Measurements from ENCODE around the gene C5AR1.
A peak's percentile ranks its signal among the peaks of the same experiment; 100 is the strongest.

Gene C5AR1

GRCh38 chr19:47348819-47349795 is 39.4 kb downstream of the C5AR1 start, which contains the start of gene DHX34:
Gene DHX34, plus strand, starts transcription at chr19:47349315. Its CDS starts 3,716 bp downstream, at chr19:47353031.
- Histone ChIP-seq H3F3A (ENCODE audit: control insufficient read depth, insufficient read depth) (0 out of 2 replicates have a peak, but pooled peaks cover 1% of the 10 kb centered on the region), H3K9me3 (ENCODE audit: control insufficient read depth, insufficient read depth, low read length) (no peaks in the 10 kb centered on the region), H3K9me2 (replicated peaks; ENCODE audit: control insufficient read depth, low read length) (no peaks in the 10 kb centered on the region), H3K4me2 (ENCODE audit: low read length) (peak within 1 kb of the TSS; percentile 94), H3K4me3 (ENCODE audit: low read length) (peak within 1 kb of the TSS; percentile 93), H3K27ac (ENCODE audit: low read depth, low read length) (peak within 1 kb of the TSS; percentile 62), H3K36me3 (ENCODE audit: control insufficient read depth, low read length) (peaks cover 37% of the 10 kb centered on the region), H3K4me1 (ENCODE audit: control insufficient read depth, low read length) (peaks cover 54% of the 10 kb centered on the region), H3K79me2 (ENCODE audit: control insufficient read depth, low read length) (peaks cover 50% of the 10 kb centered on the region), H3K27me3 (ENCODE audit: control insufficient read depth, low read length) (no peaks in the 10 kb centered on the region), H4K20me1 (ENCODE audit: control insufficient read depth, insufficient read depth, low read depth, low read length) (no peaks in the 10 kb centered on the region)
- no peak for TF ChIP-seq EZH2phosphoT487 (IDR thresholded peaks at IDR 0.05; ENCODE audit: borderline replicate concordance, low read length)
- TF ChIP-seq CTCF (IDR thresholded peaks at IDR 0.05; ENCODE audit: low read depth, low read length, poor library complexity, severe bottlenecking): peak; percentile 95

- Histone ChIP-seq H4K20me1 (ENCODE audit: control insufficient read depth, insufficient read depth, low read depth, low read length) (no peaks in the 10 kb centered on the region), H3F3A (ENCODE audit: control insufficient read depth, insufficient read depth) (no peaks in the 10 kb centered on the region), H3K4me1 (ENCODE audit: control insufficient read depth, low read length) (peaks cover 54% of the 10 kb centered on the region), H3K4me3 (ENCODE audit: low read length) (peak overlapping the region; percentile 93), H3K9me2 (replicated peaks; ENCODE audit: control insufficient read depth, low read length) (no peaks in the 10 kb centered on the region), H3K27ac (ENCODE audit: low read depth, low read length) (peak overlapping the region; percentile 17; the same call in 1 of the 2 replicates), H3K36me3 (ENCODE audit: control insufficient read depth, low read length) (peaks cover 50% of the 10 kb centered on the region), H3K4me2 (ENCODE audit: low read length) (peak overlapping the region; percentile 94), H3K79me2 (ENCODE audit: control insufficient read depth, low read length) (peaks cover 62% of the 10 kb centered on the region), H3K9me3 (ENCODE audit: control insufficient read depth, insufficient read depth, low read length) (no peaks in the 10 kb centered on the region), H3K27me3 (ENCODE audit: control insufficient read depth, low read length) (no peaks in the 10 kb centered on the region)
- TF ChIP-seq EZH2phosphoT487 (IDR thresholded peaks at IDR 0.05; ENCODE audit: borderline replicate concordance, low read length) (no peak), CTCF (IDR thresholded peaks at IDR 0.05; ENCODE audit: low read depth, low read length, poor library complexity, severe bottlenecking) (no peak)
Observed at GRCh38 chr19:47350630-47351029, 41.0 kb downstream of the C5AR1 start.

GRCh38 chr19:47351548-47351947 is 41.9 kb downstream of the C5AR1 start:
- no peaks in the 10 kb centered on the region for H3K9me2 ChIP-seq (replicated peaks; ENCODE audit: control insufficient read depth, low read length)
- H4K20me1 ChIP-seq (ENCODE audit: control insufficient read depth, insufficient read depth, low read depth, low read length): no peaks in the 10 kb centered on the region
- peaks cover 48% of the 10 kb centered on the region for H3K4me1 ChIP-seq (ENCODE audit: control insufficient read depth, low read length)
- no peaks in the 10 kb centered on the region for H3F3A ChIP-seq (ENCODE audit: control insufficient read depth, insufficient read depth)
- H3K27me3 ChIP-seq (ENCODE audit: control insufficient read depth, low read length): no peaks in the 10 kb centered on the region
- peak overlapping the region; percentile 32 for H3K4me3 ChIP-seq (ENCODE audit: low read length)
- H3K36me3 ChIP-seq (ENCODE audit: control insufficient read depth, low read length): peaks cover 57% of the 10 kb centered on the region
- peak overlapping the region; percentile 94 for H3K4me2 ChIP-seq (ENCODE audit: low read length)
- no peaks in the 10 kb centered on the region for H3K9me3 ChIP-seq (ENCODE audit: control insufficient read depth, insufficient read depth, low read length)
- TF ChIP-seq CTCF (IDR thresholded peaks at IDR 0.05; ENCODE audit: low read depth, low read length, poor library complexity, severe bottlenecking): no peak
- H3K27ac ChIP-seq (ENCODE audit: low read depth, low read length): peak overlapping the region; percentile 20; the same call in 1 of the 2 replicates
- peaks cover 67% of the 10 kb centered on the region for H3K79me2 ChIP-seq (ENCODE audit: control insufficient read depth, low read length)

Data from DOHH2 (cell line).